ENCODE results near the gene HOXB8.

DNA sequence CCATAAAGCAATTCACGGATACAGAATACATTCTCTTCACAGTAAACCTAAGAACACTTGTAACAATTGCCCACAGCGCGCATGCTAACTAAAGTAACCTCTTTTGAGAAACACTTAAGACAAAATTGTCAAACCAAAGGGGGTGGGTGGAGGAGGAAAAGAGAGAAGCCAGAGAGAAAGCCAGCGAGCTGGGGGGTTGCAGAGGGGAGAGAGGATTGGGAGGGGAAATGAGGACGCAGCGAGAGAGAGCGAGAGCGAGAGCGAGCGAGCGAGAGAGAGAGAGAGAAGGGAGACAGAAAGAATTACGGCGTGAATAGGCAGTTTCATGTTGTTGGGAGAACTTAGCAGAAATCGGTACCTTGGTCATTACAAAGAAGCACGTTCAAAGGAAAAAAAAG is 2.6 kb downstream of the HOXB8 start:
- no peak for TF ChIP-seq ELF4 (IDR thresholded peaks at IDR 0.05)
- no peak for TF ChIP-seq ZNF384 (IDR thresholded peaks at IDR 0.05)
- TF ChIP-seq FOXK2 (IDR thresholded peaks at IDR 0.05): no peak
- TF ChIP-seq BHLHE40 (IDR thresholded peaks at IDR 0.05; ENCODE audit: borderline replicate concordance): no peak
- TF ChIP-seq L3MBTL2 (conservative IDR thresholded peaks at IDR 0.05): no peak
- 0 out of 2 replicates have a peak, but pooled peaks have one; percentile 12 for TF ChIP-seq NFRKB (IDR thresholded peaks at IDR 0.05)
- TF ChIP-seq FOXM1 (IDR thresholded peaks at IDR 0.05; ENCODE audit: borderline replicate concordance): no peak
- no peak for TF ChIP-seq TARDBP (IDR thresholded peaks at IDR 0.05)
